ENCODE measurements around the gene SLC5A1.
"Not testable (repeated sequence)": the region's sequence is repeated elsewhere in the genome, so short reads cannot be mapped to it uniquely, and the experiment has no call there.

Gene SLC5A1

DNA sequence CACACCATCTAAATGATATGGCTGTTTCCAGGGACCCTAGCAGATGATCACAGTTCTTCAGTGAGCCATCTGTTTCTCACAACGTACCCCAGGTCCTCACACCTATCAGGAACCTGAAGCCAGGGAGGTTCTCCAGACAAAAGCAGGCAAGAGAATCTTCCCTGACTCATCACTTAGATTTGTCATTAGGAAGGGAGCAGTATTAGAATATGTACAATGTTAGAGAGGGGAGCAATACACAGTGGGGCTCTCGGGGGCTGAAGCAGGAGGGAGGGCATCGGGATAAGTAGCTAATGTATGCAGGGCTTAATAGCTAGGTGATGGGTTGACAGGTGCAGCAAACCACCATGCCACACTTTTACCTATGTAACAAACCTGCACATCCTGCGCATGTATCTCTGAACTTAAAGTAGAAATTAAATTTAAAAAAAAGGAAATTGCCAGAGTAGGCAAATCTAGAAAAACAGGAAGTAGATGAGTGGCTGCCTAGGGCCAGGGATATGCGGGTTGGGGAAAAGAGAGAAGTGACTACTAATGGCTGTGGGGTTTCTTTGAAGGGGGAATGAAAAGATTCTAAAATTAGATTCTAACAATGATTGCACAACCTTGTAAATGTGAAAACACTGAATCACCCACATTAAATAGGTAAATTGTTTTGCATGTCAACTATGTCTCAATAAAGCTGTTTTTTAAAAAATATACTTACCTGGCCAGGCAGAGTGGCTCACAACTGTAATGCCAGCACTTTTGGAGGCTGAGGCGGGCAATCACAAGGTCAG is 101.6 kb downstream of the SLC5A1 start:
- CTCF ChIA-PET: no interaction called here
- TF ChIP-seq, protein P1, sequence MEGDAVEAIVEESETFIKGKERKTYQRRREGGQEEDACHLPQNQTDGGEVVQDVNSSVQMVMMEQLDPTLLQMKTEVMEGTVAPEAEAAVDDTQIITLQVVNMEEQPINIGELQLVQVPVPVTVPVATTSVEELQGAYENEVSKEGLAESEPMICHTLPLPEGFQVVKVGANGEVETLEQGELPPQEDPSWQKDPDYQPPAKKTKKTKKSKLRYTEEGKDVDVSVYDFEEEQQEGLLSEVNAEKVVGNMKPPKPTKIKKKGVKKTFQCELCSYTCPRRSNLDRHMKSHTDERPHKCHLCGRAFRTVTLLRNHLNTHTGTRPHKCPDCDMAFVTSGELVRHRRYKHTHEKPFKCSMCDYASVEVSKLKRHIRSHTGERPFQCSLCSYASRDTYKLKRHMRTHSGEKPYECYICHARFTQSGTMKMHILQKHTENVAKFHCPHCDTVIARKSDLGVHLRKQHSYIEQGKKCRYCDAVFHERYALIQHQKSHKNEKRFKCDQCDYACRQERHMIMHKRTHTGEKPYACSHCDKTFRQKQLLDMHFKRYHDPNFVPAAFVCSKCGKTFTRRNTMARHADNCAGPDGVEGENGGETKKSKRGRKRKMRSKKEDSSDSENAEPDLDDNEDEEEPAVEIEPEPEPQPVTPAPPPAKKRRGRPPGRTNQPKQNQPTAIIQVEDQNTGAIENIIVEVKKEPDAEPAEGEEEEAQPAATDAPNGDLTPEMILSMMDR (IDR thresholded peaks at IDR 0.05; ENCODE audit: insufficient read depth, low read length, missing control alignments): no peak
- no peak overlapping the region for H3K4me3 ChIP-seq (ENCODE audit: low read depth, low read length)
- DNase-seq (ENCODE audit: low read depth, low spot score): no peak
- POLR2A ChIA-PET: no interaction called here

DNA sequence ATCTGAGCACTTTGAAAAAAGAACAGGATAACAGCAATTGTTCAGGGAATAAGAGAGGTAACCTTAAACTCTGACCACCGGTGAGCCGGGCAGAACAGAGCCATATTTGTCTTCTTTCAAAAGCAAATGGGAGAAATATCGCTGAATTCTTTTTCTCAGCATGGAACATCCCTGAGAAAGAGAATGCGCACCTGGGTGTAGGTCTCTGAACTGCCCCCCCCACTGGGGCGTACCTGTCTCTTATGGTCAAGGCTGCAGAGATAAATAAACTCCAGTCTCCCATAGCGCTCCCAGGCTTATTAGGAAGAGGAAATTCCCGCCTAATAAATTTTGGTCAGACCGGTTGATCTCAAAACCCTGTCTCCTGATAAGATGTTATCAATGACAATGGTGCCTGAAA is 104.1 kb downstream of the SLC5A1 start:
- DNase-seq (ENCODE audit: low read depth, low spot score); CTCF ChIA-PET; H3K4me3 ChIP-seq (ENCODE audit: low read depth, low read length); POLR2A ChIA-PET: not testable (repeated sequence)

DNA sequence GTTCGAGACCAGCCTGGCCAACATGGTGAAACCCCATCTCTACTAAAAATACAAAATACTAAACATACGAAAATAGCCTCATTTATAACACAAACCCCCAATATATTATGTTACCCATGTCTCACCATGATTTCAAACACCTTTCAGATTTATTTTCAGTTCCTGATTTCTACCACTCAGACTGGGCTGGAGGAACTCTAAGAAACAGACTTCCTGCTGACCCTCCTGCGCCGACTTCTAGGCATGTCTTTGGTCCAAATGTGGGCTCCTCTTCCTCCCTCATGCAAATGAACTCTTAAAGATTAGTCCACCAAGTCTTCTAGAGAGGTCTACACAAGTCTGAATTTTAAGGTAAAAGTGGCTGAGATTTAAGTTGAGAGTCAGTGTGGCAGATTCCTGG is 105.3 kb downstream of the SLC5A1 start:
- CTCF ChIA-PET; DNase-seq (ENCODE audit: low read depth, low spot score); H3K4me3 ChIP-seq (ENCODE audit: low read depth, low read length); POLR2A ChIA-PET: not testable (repeated sequence)

DNA sequence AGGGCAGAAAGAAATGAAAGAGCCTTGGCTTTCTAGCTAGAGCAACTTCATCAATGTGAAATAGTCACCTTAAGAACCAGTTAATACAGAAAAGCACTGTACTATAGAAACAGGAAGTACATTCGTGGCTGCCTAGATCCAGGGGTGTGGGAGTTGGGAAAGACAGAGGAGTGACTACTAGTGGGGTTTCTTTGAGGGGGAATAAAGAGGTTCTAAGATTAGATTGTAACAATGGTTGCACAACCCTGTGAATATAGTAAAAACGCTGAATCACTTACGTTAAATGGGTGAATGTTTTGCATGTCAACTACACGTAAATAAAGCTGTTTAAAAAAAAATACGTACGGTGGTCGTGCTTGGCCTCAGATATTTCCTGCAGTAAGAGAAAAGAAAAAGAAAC is 107.6 kb downstream of the SLC5A1 start:
- POLR2A ChIA-PET; DNase-seq (ENCODE audit: low read depth, low spot score); CTCF ChIA-PET: not testable (repeated sequence)

DNA sequence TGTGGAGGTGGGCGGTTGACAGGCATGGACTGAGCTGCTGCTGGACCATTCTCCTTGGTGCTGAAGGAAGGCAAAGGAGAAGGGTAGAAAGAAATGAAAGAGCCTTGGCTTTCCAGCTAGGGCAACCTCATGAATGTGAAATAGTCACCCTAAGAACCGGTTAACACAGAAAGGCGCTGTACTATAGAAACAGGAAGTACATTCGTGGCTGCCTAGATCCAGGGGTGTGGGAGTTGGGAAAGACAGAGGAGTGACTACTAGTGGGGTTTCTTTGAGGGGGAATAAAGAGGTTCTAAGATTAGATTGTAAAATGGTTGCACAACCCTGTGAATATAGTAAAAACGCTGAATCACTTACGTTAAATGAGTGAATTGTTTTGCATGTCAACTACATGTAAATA is 108.6 kb downstream of the SLC5A1 start:
- H3K4me3 ChIP-seq (ENCODE audit: low read depth, low read length); POLR2A ChIA-PET; DNase-seq (ENCODE audit: low read depth, low spot score); CTCF ChIA-PET: not testable (repeated sequence)

More for the DNA sequence above, 107.6 kb downstream of the SLC5A1 start:
- H3K4me3 ChIP-seq (ENCODE audit: low read depth, low read length): not testable (repeated sequence)

DNA sequence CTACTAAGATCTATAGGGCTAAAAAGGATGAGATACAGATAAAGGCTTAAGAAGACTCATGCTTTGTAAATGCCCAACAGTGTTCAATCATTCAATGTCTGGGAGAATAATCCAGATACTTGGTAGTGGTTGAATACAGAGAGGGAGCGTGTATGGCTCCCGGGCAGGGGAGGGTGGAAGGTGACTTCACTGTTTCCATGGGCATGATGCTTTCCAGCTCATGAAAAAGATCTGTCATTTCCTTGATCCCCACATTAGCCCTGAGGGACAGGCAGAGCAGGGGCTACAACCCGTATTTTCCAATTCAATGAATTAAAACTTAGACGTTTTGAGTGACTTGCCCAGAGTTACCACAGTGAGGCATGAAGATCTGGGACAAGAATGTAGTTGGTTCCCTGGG is 111.7 kb downstream of the SLC5A1 start:
- CTCF ChIA-PET; H3K4me3 ChIP-seq (ENCODE audit: low read depth, low read length); DNase-seq (ENCODE audit: low read depth, low spot score); POLR2A ChIA-PET: not testable (repeated sequence)

DNA sequence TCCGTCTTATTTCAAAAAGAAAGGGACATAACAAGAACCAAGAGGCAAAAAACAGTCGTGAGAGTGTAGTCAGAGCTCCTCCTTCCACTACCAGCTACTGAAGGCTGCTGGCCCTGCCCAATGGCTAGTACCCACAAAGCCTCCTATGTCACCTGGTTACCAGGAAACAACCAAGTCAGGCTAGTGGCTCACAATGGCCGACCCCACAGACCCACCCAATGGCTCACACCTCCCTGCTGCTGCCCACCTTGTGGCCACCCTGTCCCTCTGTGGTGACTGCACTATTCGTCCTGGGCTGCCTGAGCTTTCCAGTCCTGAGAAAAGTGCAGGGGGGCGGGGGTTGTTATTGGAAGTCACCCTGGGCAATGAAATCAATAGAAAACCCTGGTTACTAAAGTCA is 114.6 kb downstream of the SLC5A1 start:
- DNase-seq (ENCODE audit: low read depth, low spot score); CTCF ChIA-PET; POLR2A ChIA-PET; H3K4me3 ChIP-seq (ENCODE audit: low read depth, low read length): not testable (repeated sequence)

DNA sequence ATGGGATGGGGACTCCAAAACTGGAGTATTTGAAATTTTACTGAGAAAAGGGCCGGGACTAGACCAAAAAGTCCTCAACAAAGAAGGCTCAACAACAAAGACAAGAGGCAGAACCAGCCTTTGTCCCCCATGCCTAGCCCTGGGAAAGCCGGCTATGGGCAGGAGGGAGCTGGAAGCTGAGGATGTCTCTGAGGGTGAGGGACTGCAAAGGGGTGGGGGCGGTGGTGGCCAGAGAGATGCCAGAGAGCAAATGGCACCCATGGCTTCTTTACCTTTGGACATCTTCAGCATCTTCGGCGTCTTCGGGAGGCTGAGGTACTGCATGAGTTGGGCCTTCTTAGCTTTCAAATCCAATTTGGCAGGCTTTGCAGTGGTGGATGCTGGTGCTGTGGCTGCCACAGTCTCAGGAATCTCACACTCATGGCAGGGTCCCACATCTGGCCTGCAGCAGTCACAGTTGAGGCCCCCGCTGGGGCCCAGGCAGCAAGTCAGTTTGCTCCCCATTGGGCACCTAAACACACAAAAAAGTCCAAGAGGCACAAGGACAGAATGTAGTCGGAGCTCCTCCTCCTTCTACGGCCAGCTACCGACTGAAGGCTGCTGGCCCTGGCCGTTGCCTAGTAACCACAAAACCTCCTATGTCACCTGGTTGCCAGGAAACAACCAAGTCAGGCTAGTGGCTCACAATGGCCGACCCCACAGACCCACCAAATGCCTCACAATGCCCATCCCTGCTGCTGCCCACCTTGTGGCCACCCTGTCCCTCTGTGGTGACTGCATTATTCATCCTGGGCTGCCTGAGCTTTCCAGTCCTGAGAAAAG is 115.9 kb downstream of the SLC5A1 start, which contains the start of gene C22orf42:
Gene C22orf42 (minus strand): TSS at position 592 of the 822 bp plus-strand sequence. CDS start 88 bp downstream, at position 504.
- DNase-seq (ENCODE audit: low read depth, low spot score): no peak
- TF ChIP-seq, protein P1 (IDR thresholded peaks at IDR 0.05; ENCODE audit: insufficient read depth, low read length, missing control alignments): no peak
- no peak within 1 kb of the TSS for H3K4me3 ChIP-seq (ENCODE audit: low read depth, low read length)
- ChIA-PET POLR2A (no interaction called here), CTCF (no interaction called here)

DNA sequence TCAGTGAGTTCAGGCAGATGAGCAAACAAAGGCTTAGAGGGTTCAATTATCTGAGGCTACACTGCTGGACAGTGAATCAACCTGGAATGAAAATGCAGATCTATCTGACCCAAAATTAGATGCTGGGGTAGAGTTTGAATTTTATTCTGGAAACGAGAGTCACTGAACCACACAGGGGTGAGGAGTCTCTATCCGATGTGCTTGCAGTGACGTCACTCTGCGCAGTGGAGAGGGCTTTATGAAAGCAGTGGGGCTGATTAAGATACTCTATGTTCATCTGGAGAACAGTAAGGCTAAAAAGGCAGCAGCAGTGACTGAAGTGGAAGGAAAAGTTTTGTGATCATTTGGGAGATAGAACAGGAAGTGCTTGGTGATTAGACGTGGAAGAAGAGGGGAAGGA is 117.3 kb downstream of the SLC5A1 start:
- H3K4me3 ChIP-seq (ENCODE audit: low read depth, low read length); CTCF ChIA-PET; POLR2A ChIA-PET; DNase-seq (ENCODE audit: low read depth, low spot score): not testable (repeated sequence)
